HEK293T (cell line): ENCODE measurements around the gene MLX.
"Not testable (repeated sequence)": the region's sequence is repeated elsewhere in the genome, so short reads cannot be mapped to it uniquely, and the experiment has no call there.

Source experiments
- ARNT ChIP-seq: fragments of 450-650 bp; IDR thresholded peaks from 2 replicates; pipeline ENCODE4 v1.6.1; 2017; ENCODE audit warnings: mild to moderate bottlenecking
- LEF1 ChIP-seq: fragments of 450-650 bp; IDR thresholded peaks from 2 replicates; pipeline ENCODE4 v1.6.1; 2017; ENCODE audit warnings: mild to moderate bottlenecking, borderline replicate concordance

DNA sequence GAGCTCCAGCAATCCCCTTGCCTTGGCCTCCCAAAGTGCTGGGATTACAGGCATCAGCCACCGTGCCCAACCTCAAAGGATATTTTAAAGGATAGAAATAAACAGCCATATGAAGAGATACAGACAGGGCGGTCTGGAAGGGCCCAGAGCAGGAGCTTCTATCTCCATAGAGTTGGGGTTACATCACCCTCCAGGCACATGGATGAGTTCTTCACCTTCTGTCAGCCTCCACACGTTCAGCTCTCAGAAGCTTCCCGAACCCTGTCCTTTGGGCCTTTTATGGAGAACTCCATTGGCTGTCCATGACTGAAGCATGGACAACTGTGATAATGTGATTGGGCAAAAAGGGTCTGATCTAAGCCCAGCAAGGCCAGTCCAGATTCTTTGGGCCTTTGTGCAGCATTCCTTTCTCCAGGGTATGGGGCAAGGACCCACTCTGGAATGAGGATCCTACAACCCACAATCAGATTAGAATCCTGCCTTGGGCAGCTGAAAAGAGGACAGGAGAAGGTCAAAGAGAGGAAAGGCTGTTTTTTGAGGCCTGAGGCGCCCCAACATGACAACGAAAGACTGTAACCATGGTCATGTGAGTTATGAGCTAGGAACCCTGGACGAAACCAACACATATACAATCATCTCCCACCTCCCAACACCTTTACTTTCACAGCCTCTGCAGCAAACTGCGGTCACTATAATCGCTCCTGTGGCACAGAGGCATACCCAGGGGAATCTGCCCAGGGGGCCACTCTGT is 21.0 kb upstream of the MLX start:
- not testable (repeated sequence) for TF ChIP-seq LEF1, ARNT
